ENCODE results near the gene SLC10A7. TPM values are rescaled to one million over a fixed set of nuclear protein-coding genes. Genes with fewer than 3 reads are reported as not detected.

The SLC10A7 gene
- total RNA-seq, 1 experiment from 2014 or later: 37.1 TPM

GRCh38 chr4:146252969-146253611 is 268.6 kb downstream of the SLC10A7 start:
- H3K36me3 ChIP-seq (ENCODE audit: insufficient read depth, low read length, poor library complexity, severe bottlenecking): no peaks in the 10 kb centered on the region
- no TSS peak for BruUV-seq (replicated peaks)
- intact Hi-C loops (cut with micrococcal nuclease; ENCODE audit: unreplicated experiment): no loop called here
- ChIA-PET POLR2A (ENCODE audit: low non-redundant PET) (no interaction called here), CTCF (no interaction called here)
- H3K27me3 ChIP-seq (replicated peaks; ENCODE audit: insufficient read depth, low read depth, low read length, poor library complexity): no peaks in the 10 kb centered on the region
- TF ChIP-seq EZH2 (IDR thresholded peaks at IDR 0.05; ENCODE audit: borderline replicate concordance, low read depth, low read length, poor library complexity, severe bottlenecking) (no peak), CTCF (conservative IDR thresholded peaks at IDR 0.05; ENCODE audit: low read depth, low read length) (no peak)
- no peaks in the 10 kb centered on the region for H3K9me3 ChIP-seq (ENCODE audit: low read depth, low read length, poor library complexity, severe bottlenecking)
- no peak for DNase-seq (ENCODE audit: low spot score)
- H3K27ac ChIP-seq (ENCODE audit: low read depth, low read length, poor library complexity, severe bottlenecking): no peak overlapping the region
- peaks cover 7% of the 10 kb centered on the region for H3K4me1 ChIP-seq (ENCODE audit: insufficient read depth, low read length, poor library complexity, severe bottlenecking)
- no peak overlapping the region for H3K4me3 ChIP-seq (ENCODE audit: low read depth, low read length, poor library complexity, severe bottlenecking)

- no TSS peak for BruUV-seq (replicated peaks)
- ChIA-PET CTCF (no interaction called here), POLR2A (ENCODE audit: low non-redundant PET) (no interaction called here)
- Histone ChIP-seq H3K4me1 (ENCODE audit: insufficient read depth, low read length, poor library complexity, severe bottlenecking) (peaks cover 2% of the 10 kb centered on the region), H3K27me3 (replicated peaks; ENCODE audit: insufficient read depth, low read depth, low read length, poor library complexity) (no peaks in the 10 kb centered on the region), H3K4me3 (ENCODE audit: low read depth, low read length, poor library complexity, severe bottlenecking) (no peak overlapping the region), H3K9me3 (ENCODE audit: low read depth, low read length, poor library complexity, severe bottlenecking) (no peaks in the 10 kb centered on the region), H3K36me3 (ENCODE audit: insufficient read depth, low read length, poor library complexity, severe bottlenecking) (no peaks in the 10 kb centered on the region), H3K27ac (ENCODE audit: low read depth, low read length, poor library complexity, severe bottlenecking) (no peak overlapping the region)
- DNase-seq (ENCODE audit: low spot score): no peak
- TF ChIP-seq CTCF (conservative IDR thresholded peaks at IDR 0.05; ENCODE audit: low read depth, low read length): no peak
- no peak for TF ChIP-seq EZH2 (IDR thresholded peaks at IDR 0.05; ENCODE audit: borderline replicate concordance, low read depth, low read length, poor library complexity, severe bottlenecking)
- intact Hi-C loops (cut with micrococcal nuclease; ENCODE audit: unreplicated experiment): no loop called here
These were observed 274.4 kb downstream of the SLC10A7 start for GRCh38 chr4:146247356-146247755.

- POLR2A ChIA-PET (ENCODE audit: low non-redundant PET): no interaction called here
- BruUV-seq (replicated peaks): no TSS peak
- TF ChIP-seq EZH2 (IDR thresholded peaks at IDR 0.05; ENCODE audit: borderline replicate concordance, low read depth, low read length, poor library complexity, severe bottlenecking) (no peak), CTCF (conservative IDR thresholded peaks at IDR 0.05; ENCODE audit: low read depth, low read length) (no peak)
- CTCF ChIA-PET: no interaction called here
- Histone ChIP-seq H3K4me3 (ENCODE audit: low read depth, low read length, poor library complexity, severe bottlenecking) (no peak overlapping the region), H3K4me1 (ENCODE audit: insufficient read depth, low read length, poor library complexity, severe bottlenecking) (peaks cover 11% of the 10 kb centered on the region), H3K36me3 (ENCODE audit: insufficient read depth, low read length, poor library complexity, severe bottlenecking) (no peaks in the 10 kb centered on the region), H3K27ac (ENCODE audit: low read depth, low read length, poor library complexity, severe bottlenecking) (no peak overlapping the region), H3K27me3 (replicated peaks; ENCODE audit: insufficient read depth, low read depth, low read length, poor library complexity) (no peaks in the 10 kb centered on the region), H3K9me3 (ENCODE audit: low read depth, low read length, poor library complexity, severe bottlenecking) (no peaks in the 10 kb centered on the region)
- intact Hi-C loops (cut with micrococcal nuclease; ENCODE audit: unreplicated experiment): no loop called here
- DNase-seq (ENCODE audit: low spot score): no peak
These were observed 275.4 kb downstream of the SLC10A7 start for GRCh38 chr4:146246381-146246780.
